ENCODE data around the gene LRRC53. TPM values are rescaled to one million over a fixed set of nuclear protein-coding genes. Genes with fewer than 3 reads are reported as not detected.

Gene LRRC53
- total and polyA plus RNA-seq, 2 of the 4 experiments (the other 2 are of a cell fraction), result not detected

GRCh38 chr1:74457253-74457652 lies 55.2 kb downstream of the LRRC53 start:
- in situ Hi-C loops (cut with MboI; ENCODE audit: low sequenced_read_pairs), result no loop called here
- no peak overlapping the region for H2BK15ac ChIP-seq (ENCODE audit: low read depth, low read length)
- H4K5ac ChIP-seq (ENCODE audit: low read depth, low read length), result no peak overlapping the region
- no peaks in the 10 kb centered on the region for H3K4me1 ChIP-seq (ENCODE audit: control insufficient read depth, insufficient read depth, low read length)
- no peak overlapping the region for H3K27ac ChIP-seq (ENCODE audit: insufficient read depth, low read length)
- WGBS, 2 experiments (ENCODE audit: extremely low coverage in 2 of 2, insufficient read length in 1 of 2), result no CpG with 5 or more reads among the region's 2 CpGs
- no peak overlapping the region for H2AFZ ChIP-seq (replicated peaks; ENCODE audit: low read length, poor library complexity)
- intact Hi-C loops (cut with micrococcal nuclease), result no loop called here
- H3K56ac ChIP-seq (ENCODE audit: extremely low read depth, insufficient read depth, low read length), result no peak overlapping the region
- POLR2A ChIA-PET (ENCODE audit: unreplicated experiment), result no interaction called here
- no peak overlapping the region for H2BK120ac ChIP-seq (ENCODE audit: low read depth, low read length)
- H3K9ac ChIP-seq (ENCODE audit: low read depth, low read length), result no peak overlapping the region
- no peak overlapping the region for H2AK5ac ChIP-seq (ENCODE audit: low read depth, low read length)
- H3K4me2 ChIP-seq (ENCODE audit: low read depth, low read length), result no peak overlapping the region
- H4K20me1 ChIP-seq (ENCODE audit: insufficient read depth, low read length), result no peaks in the 10 kb centered on the region
- dilution Hi-C loops (cut with HindIII; ENCODE audit: low sequenced_read_pairs, unreplicated experiment), result no loop called here
- ATAC-seq (ENCODE audit: low read depth) (no peak), DNase-seq (no peak)
- H3K36me3 ChIP-seq (ENCODE audit: control insufficient read depth, insufficient read depth, low read length), result no peaks in the 10 kb centered on the region
- no peaks in the 10 kb centered on the region for H3K79me1 ChIP-seq (ENCODE audit: low read depth in 1 of 2, low read length in 2 of 2)
- H2BK20ac ChIP-seq (ENCODE audit: low read depth, low read length), result no peak overlapping the region
- no peak overlapping the region for H2BK5ac ChIP-seq (ENCODE audit: low read depth, low read length, poor library complexity, severe bottlenecking)
- no peak for TF ChIP-seq ELK1 (IDR thresholded peaks at IDR 0.05; ENCODE audit: borderline replicate concordance, low read depth, low read length)
- TF ChIP-seq CTCF (conservative IDR thresholded peaks at IDR 0.05; ENCODE audit: low read depth, low read length), result no peak
- H2AK9ac ChIP-seq (replicated peaks; ENCODE audit: low read depth, low read length, poor library complexity), result no peak overlapping the region
- H3K23ac ChIP-seq (ENCODE audit: low read depth, low read length), result no peak overlapping the region
- CTCF ChIA-PET, result no interaction called here
- H3K18ac ChIP-seq (ENCODE audit: low read depth, low read length), result no peak overlapping the region
- no peak overlapping the region for H4K8ac ChIP-seq (ENCODE audit: low read depth in 2 of 2, low read length in 2 of 2)
- H4K91ac ChIP-seq (ENCODE audit: insufficient read depth, low read depth, low read length), result no peak overlapping the region
- H3K27me3 ChIP-seq (ENCODE audit: control insufficient read depth, insufficient read depth, low read length), result no peaks in the 10 kb centered on the region
- BruUV-seq (replicated peaks), result no TSS peak
- no peaks in the 10 kb centered on the region for H3K9me1 ChIP-seq (ENCODE audit: insufficient read depth, low read length)
- no peak overlapping the region for H3K14ac ChIP-seq (replicated peaks; ENCODE audit: low read depth, low read length)
- H3K4me3 ChIP-seq (ENCODE audit: insufficient read depth, low read depth, low read length), result no peak overlapping the region
- H3K4ac ChIP-seq (ENCODE audit: low read depth, low read length), result no peak overlapping the region
- H3K9me3 ChIP-seq (ENCODE audit: control insufficient read depth, insufficient read depth, low read length), result no peaks in the 10 kb centered on the region; the same call in 1 of the 2 replicates
